Endothelial cell of umbilical vein (primary cell): Measurements from ENCODE around the gene KRTAP9-8. TPM values are rescaled to one million over a fixed set of nuclear protein-coding genes. Genes with fewer than 3 reads are reported as not detected.

ENCODE experiments used
- BruUV-seq: library from RNA; stranded (reverse); fragments of 400-500 nt; replicated peaks from 2 replicates; lab custom pipeline; 2021; lab: Mats Ljungman, UMichigan
- CTCF ChIA-PET: fragments of 300-600, 350-600 bp; sonication (Branson Sonifier 250); formaldehyde crosslinking; loops from one replicate; lab custom pipeline; 2021; ENCODE audit warnings: antibody characterized with exemption, inconsistent platforms; lab: Charles Lee
- POLR2A ChIA-PET: fragments of 300-600, 350-600 bp; sonication (Branson Sonifier 250); formaldehyde crosslinking; loops from one replicate; lab custom pipeline; 2021; ENCODE audit warnings: antibody characterized with exemption, inconsistent platforms; lab: Charles Lee
- DNase-seq: peaks from one replicate; pipeline ENCODE4 v3.0.0-alpha.2; 2011; ENCODE audit warnings: low read depth, low spot score
- FAIRE-seq: peaks from 2 replicates; lab custom pipeline; 2011; peaks lifted over from hg19 to GRCh38; lab: Jason Lieb, UNC
- H2AFZ ChIP-seq: 2 replicates; pipeline ENCODE4 v1.6.0; 2012; ENCODE audit warnings: low read depth, low read length, control low read depth, inconsistent platforms
- H3K27ac ChIP-seq: 2 replicates; pipeline ENCODE4 v1.5.1; 2011; ENCODE audit warnings: low read depth, mild to moderate bottlenecking, control low read depth, low read length, moderate library complexity; ENCODE audit not compliant: insufficient read depth
- H3K27me3 ChIP-seq, 2 experiments: 2 replicates each; pipeline versions ENCODE4 v1.6.0 to v1.6.1; 2011; ENCODE audit warnings: low read length in 2 of 2, mixed read lengths in 1 of 2; ENCODE audit not compliant: control insufficient read depth in 2 of 2, insufficient read depth in 2 of 2
- H3K36me3 ChIP-seq, 2 experiments: 2 replicates in 1 of 2; 3 replicates in 1 of 2; pipeline ENCODE4 v1.5.1; 2011; ENCODE audit warnings: low read length in 2 of 2, mild to moderate bottlenecking in 1 of 2, moderate library complexity in 1 of 2; ENCODE audit not compliant: control insufficient read depth in 2 of 2, insufficient read depth in 2 of 2; ENCODE audit errors: extremely low read depth in 1 of 2
- H3K4me1 ChIP-seq: 3 replicates; pipeline ENCODE4 v1.5.1; 2011; ENCODE audit warnings: mild to moderate bottlenecking, low read length; ENCODE audit not compliant: control insufficient read depth, insufficient read depth; ENCODE audit errors: extremely low read depth
- H3K4me2 ChIP-seq: 2 replicates; pipeline ENCODE4 v1.6.1; 2011; ENCODE audit warnings: low read length, control low read depth, mixed read lengths; ENCODE audit not compliant: insufficient read depth
- H3K4me3 ChIP-seq, 3 experiments: fragments of 200-600 bp in 1 of 3; sonication (generic), shearing (Covaris generic) in 1 of 3; replicated peaks in 1 of 3; 2 replicates each; pipeline ENCODE4 v1.5.1; 2011 to 2016; ENCODE audit warnings: control low read depth in 3 of 3, low read length in 3 of 3, mild to moderate bottlenecking in 2 of 3, inconsistent platforms in 1 of 3, low read depth in 1 of 3, moderate library complexity in 1 of 3; ENCODE audit not compliant: insufficient read depth in 1 of 3
- H3K79me2 ChIP-seq: 2 replicates; pipeline ENCODE4 v1.6.0; 2012; ENCODE audit warnings: low read length, inconsistent platforms; ENCODE audit not compliant: control insufficient read depth, insufficient read depth
- H3K9ac ChIP-seq: replicated peaks from 2 replicates; pipeline ENCODE3; 2011; ENCODE audit warnings: low read length, control low read depth; ENCODE audit not compliant: insufficient read depth; ENCODE audit errors: extremely low read depth
- H3K9me1 ChIP-seq: replicated peaks from 3 replicates; pipeline ENCODE4 v1.6.0; 2011; ENCODE audit warnings: mild to moderate bottlenecking, low read length; ENCODE audit not compliant: control insufficient read depth, insufficient read depth; ENCODE audit errors: extremely low read depth
- H3K9me3 ChIP-seq: replicated peaks from 2 replicates; pipeline ENCODE4 v1.5.1; 2012; ENCODE audit warnings: low read length, inconsistent platforms; ENCODE audit not compliant: control insufficient read depth, insufficient read depth
- H4K20me1 ChIP-seq: replicated peaks from 2 replicates; pipeline ENCODE3; 2011; ENCODE audit warnings: mild to moderate bottlenecking, low read length; ENCODE audit not compliant: control insufficient read depth, insufficient read depth; ENCODE audit errors: extremely low read depth
- CTCF ChIP-seq, 2 donors: IDR thresholded peaks; 1 replicate in 1 of 2; 2 replicates in 1 of 2; pipeline ENCODE4 v1.5.1; 2011; ENCODE audit warnings: low read length in 2 of 2, mild to moderate bottlenecking in 2 of 2, moderate library complexity in 2 of 2, control low read depth in 1 of 2, inconsistent platforms in 1 of 2, low read depth in 1 of 2; ENCODE audit not compliant: insufficient read depth in 1 of 2; ENCODE audit errors: extremely low read depth in 1 of 2
- EZH2 ChIP-seq: IDR thresholded peaks from 2 replicates; pipeline ENCODE4 v1.6.1; 2012; ENCODE audit warnings: borderline replicate concordance, low read depth, mild to moderate bottlenecking, moderate library complexity, low read length, inconsistent platforms; ENCODE audit not compliant: severe bottlenecking
- JUN ChIP-seq: IDR thresholded peaks from 2 replicates; pipeline ENCODE4 v1.6.1; 2011; ENCODE audit warnings: borderline replicate concordance, low read depth; ENCODE audit not compliant: insufficient read length, insufficient read depth
- MYC ChIP-seq: IDR thresholded peaks from one replicate; pipeline ENCODE4 v1.6.1; 2011; ENCODE audit warnings: mild to moderate bottlenecking, low read depth, low read length
- POLR2AphosphoS5 ChIP-seq: IDR thresholded peaks from 2 replicates; pipeline ENCODE4 v1.6.1; 2012; ENCODE audit warnings: low read depth, mild to moderate bottlenecking, control low read depth, low read length, moderate library complexity; ENCODE audit not compliant: insufficient read depth
- dilution Hi-C: fragments of 300-500 bp; cut with MboI; formaldehyde crosslinking; loops from one replicate; pipeline ENCODE4 v1.15.0; 2019; ENCODE audit warnings: low sequenced_read_pairs; ENCODE audit not compliant: extremely low pct_ligation_motif_present
- intact Hi-C: fragments of 100-400 bp; cut with micrococcal nuclease; formaldehyde crosslinking; loops from one replicate; pipeline ENCODE4 v1.10.0; 2022
- polyA plus RNA-seq, 4 experiments: library from polyadenylated mRNA; depleted of rRNA in 3 of 4; stranded (reverse) in 3 of 4; unstranded in 1 of 4; fragments of >200 nt; gene quantifications; 2 replicates each; pipeline versions ENCODE4 v1.2.1 to v1.2.3, GENCODE V29; 2011 to 2012; ENCODE audit warnings: missing spikeins in 1 of 4
- total RNA-seq: library from RNA; stranded (reverse); gene quantifications from 2 replicates; pipeline ENCODE4 v1.2.3, GENCODE V29; 2021

KRTAP9-8 gene
- total and polyA plus RNA-seq, 2 donors (not counting 3 experiments of a cell fraction or from before 2014, with no cell fraction given), result not detected

GRCh38 chr17:41256291-41256685, 18.5 kb downstream of the KRTAP9-8 start:
- DNase-seq, result no peak
- POLR2A ChIA-PET, result no interaction called here

GRCh38 chr17:41258406-41258805, 20.6 kb downstream of the KRTAP9-8 start:
- ChIA-PET POLR2A (no interaction called here), CTCF (no interaction called here)
- Histone ChIP-seq H3K9me3 (no peaks in the 10 kb centered on the region), H3K79me2 (no peaks in the 10 kb centered on the region), H3K27ac (no peak overlapping the region), H3K4me1 (no peaks in the 10 kb centered on the region), H4K20me1 (no peaks in the 10 kb centered on the region), H3K4me2 (no peak overlapping the region), H2AFZ (no peak overlapping the region), H3K4me3 (no peak overlapping the region), H3K9ac (no peak overlapping the region), H3K36me3 (no peaks in the 10 kb centered on the region), H3K27me3 (no peaks in the 10 kb centered on the region), H3K9me1 (no peaks in the 10 kb centered on the region)
- no peak for TF ChIP-seq EZH2
- no peak for TF ChIP-seq JUN
- dilution Hi-C loops, result no loop called here
- peak; percentile 0 for DNase-seq
- intact Hi-C loops, result no loop called here
- BruUV-seq, result no TSS peak
- FAIRE-seq, result no peak

More at GRCh38 chr17:41256291-41256685, 18.5 kb downstream of the KRTAP9-8 start:
- TF ChIP-seq CTCF (IDR thresholded peaks at IDR 0.05; ENCODE audit: extremely low read depth in 1 of 2, insufficient read depth in 1 of 2, low read depth in 1 of 2, low read length in 2 of 2) (no peak), POLR2AphosphoS5 (no peak), MYC (no peak), JUN (no peak)
- Histone ChIP-seq H3K36me3 (no peaks in the 10 kb centered on the region), H3K9ac (no peak overlapping the region), H3K27ac (no peak overlapping the region), H2AFZ (no peak overlapping the region), H3K4me2 (no peak overlapping the region), H3K9me3 (no peaks in the 10 kb centered on the region), H3K4me1 (no peaks in the 10 kb centered on the region), H3K27me3 (no peaks in the 10 kb centered on the region), H4K20me1 (no peaks in the 10 kb centered on the region), H3K79me2 (no peaks in the 10 kb centered on the region), H3K9me1 (no peaks in the 10 kb centered on the region), H3K4me3 (no peak overlapping the region)
- dilution Hi-C loops, result no loop called here
- BruUV-seq, result no TSS peak
- CTCF ChIA-PET, result no interaction called here
- intact Hi-C loops, result no loop called here
- no peak for FAIRE-seq
